Measurements from ENCODE around the gene KLHL33. TPM values are rescaled to one million over a fixed set of nuclear protein-coding genes. Genes with fewer than 3 reads are reported as not detected.

KLHL33 gene
- total RNA-seq, 4 donors from 2014 or later: 0.50 to 0.92 (median 0.77) TPM

DNA sequence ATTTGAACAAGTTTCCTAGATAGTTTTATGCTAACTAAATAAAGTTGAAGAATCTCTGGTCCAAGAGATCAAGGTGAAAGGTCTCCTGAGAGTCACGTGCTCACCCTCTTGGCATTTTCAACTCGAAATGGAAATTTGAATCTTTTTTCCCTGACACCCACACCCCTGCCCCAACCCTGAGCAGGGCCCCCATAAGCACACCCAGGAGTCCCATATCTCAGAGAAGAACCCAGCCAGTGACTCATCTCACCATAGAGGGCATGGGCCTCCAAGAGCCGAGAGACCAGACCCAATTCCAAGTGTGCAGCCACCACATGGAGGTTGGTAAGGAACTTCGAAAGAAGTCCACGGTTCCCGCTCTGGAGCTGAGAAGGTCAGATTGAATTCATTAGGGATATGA, 55.3 kb downstream of the KLHL33 start:
- Histone ChIP-seq H3K36me3 (peaks cover 86 to 100% (median 100%) of the 10 kb centered on the region in 4 donors), H3K27me3 (no peaks in the 10 kb centered on the region), H3K9me3 (no peaks in the 10 kb centered on the region), H3K27ac (replicated peaks in 1 of 4) (no peak overlapping the region), H3K4me1 (peaks cover 0 to 5% (median 0%) of the 10 kb centered on the region in 4 donors), H3K4me3 (no peak overlapping the region)
- TF ChIP-seq POLR2A (IDR thresholded peaks at IDR 0.05; ENCODE audit: low read depth) (no peak), CTCF (IDR thresholded peaks at IDR 0.05) (no peak), EP300 (IDR thresholded peaks at IDR 0.05) (no peak), POLR2AphosphoS5 (IDR thresholded peaks at IDR 0.05) (no peak)
- no peak for DNase-seq (ENCODE audit: extremely low spot score)
- 85% methylated on average over 6 of the region's 6 CpGs for WGBS
- intact Hi-C loops (cut with DNase I): no loop called here

DNA sequence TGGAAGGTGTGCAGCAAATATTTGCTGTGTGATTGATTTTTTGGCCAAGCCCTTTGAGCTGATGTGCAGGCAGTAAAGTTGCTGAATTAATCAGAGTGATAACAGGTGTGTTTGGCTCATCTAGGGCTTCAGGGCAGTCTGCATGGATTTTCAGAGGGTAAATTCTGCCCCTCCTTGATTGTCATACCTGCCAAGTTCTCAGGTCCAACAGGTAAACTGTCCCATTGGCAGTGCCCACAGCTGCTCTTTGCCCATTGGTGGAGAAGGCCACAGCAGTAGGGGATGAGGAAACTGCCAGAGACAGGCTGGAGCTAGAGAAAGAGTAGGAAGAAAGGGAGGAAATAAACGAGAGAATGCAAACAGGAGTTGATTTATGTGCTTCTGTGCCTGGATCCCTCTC, 56.2 kb downstream of the KLHL33 start:
- 68% methylated on average over 1 of the region's 1 CpG for WGBS
- no peaks in the 10 kb centered on the region for H3K27me3 ChIP-seq
- H3K36me3 ChIP-seq: peaks cover 87 to 100% (median 100%) of the 10 kb centered on the region in 4 donors
- peaks cover 0 to 5% (median 0%) of the 10 kb centered on the region in 4 donors for H3K4me1 ChIP-seq
- intact Hi-C loops (cut with DNase I): no loop called here
- H3K4me3 ChIP-seq: no peak overlapping the region
- no peak for DNase-seq (ENCODE audit: extremely low spot score)
- TF ChIP-seq POLR2A (IDR thresholded peaks at IDR 0.05; ENCODE audit: low read depth): no peak
- no peak for TF ChIP-seq CTCF (IDR thresholded peaks at IDR 0.05)
- TF ChIP-seq POLR2AphosphoS5 (IDR thresholded peaks at IDR 0.05): no peak
- no peak for TF ChIP-seq EP300 (IDR thresholded peaks at IDR 0.05)
- no peak overlapping the region for H3K27ac ChIP-seq (replicated peaks in 1 of 4)
- H3K9me3 ChIP-seq: no peaks in the 10 kb centered on the region

- DNase-seq (ENCODE audit: extremely low spot score): no peak
- intact Hi-C loops (cut with DNase I): no loop called here
- H3K27me3 ChIP-seq: no peaks in the 10 kb centered on the region
- WGBS: 94% methylated on average over 2 of the region's 2 CpGs
- H3K36me3 ChIP-seq: peaks cover 87 to 100% (median 100%) of the 10 kb centered on the region in 4 donors
- peaks cover 0 to 5% (median 0%) of the 10 kb centered on the region in 4 donors for H3K4me1 ChIP-seq
- H3K9me3 ChIP-seq: no peaks in the 10 kb centered on the region
- H3K4me3 ChIP-seq: no peak overlapping the region
- no peak overlapping the region for H3K27ac ChIP-seq (replicated peaks in 1 of 4)
- TF ChIP-seq POLR2AphosphoS5 (IDR thresholded peaks at IDR 0.05) (no peak), POLR2A (IDR thresholded peaks at IDR 0.05; ENCODE audit: low read depth) (no peak), CTCF (IDR thresholded peaks at IDR 0.05) (no peak), EP300 (IDR thresholded peaks at IDR 0.05) (no peak)
Measured at GRCh38 chr14:20377171-20377570, 58.8 kb downstream of the KLHL33 start.

DNA sequence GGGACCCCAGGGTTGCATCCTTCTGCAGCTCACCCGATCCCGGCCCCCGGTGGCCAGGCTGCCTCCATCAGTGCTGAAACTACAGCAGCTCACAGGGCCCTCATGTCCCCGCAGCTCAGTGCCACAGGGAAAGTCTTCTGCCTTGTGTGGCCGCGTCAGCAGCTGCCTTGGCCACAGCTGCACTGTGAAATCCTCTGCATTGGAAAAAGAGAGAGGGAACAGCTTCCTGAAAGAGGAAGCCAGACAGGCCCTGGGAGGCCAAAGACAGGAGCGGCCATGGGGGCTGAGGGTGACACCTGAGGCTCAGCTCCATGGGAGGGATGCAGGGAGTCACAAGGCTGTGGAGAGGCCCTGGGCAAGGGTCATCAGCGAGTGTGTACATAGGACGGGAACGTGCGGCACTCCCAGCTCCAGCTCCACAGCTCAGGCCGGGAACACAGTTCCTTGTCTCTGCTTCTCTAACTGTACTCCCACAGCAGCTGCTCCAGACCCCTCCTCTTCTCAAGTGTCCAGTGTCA, 59.8 kb downstream of the KLHL33 start:
- intact Hi-C loops (cut with DNase I): no loop called here
- Histone ChIP-seq H3K27me3 (no peaks in the 10 kb centered on the region), H3K27ac (replicated peaks in 1 of 4) (no peak overlapping the region), H3K9me3 (no peaks in the 10 kb centered on the region), H3K4me1 (peaks cover 0 to 5% (median 0%) of the 10 kb centered on the region in 4 donors), H3K4me3 (no peak overlapping the region), H3K36me3 (peaks cover 87 to 100% (median 100%) of the 10 kb centered on the region in 4 donors)
- 89% methylated on average over 12 of the region's 12 CpGs for WGBS
- no peak for TF ChIP-seq EP300 (IDR thresholded peaks at IDR 0.05)
- TF ChIP-seq POLR2AphosphoS5 (IDR thresholded peaks at IDR 0.05): no peak
- no peak for DNase-seq (ENCODE audit: extremely low spot score)

Small RNA genes lying within 50 kb of the gene (small RNA-seq; reads per million reads assigned to genes)
- gene RNA5SP382: 0 to 0.19 (median 0.17) reads per million in 3 donors

Other genes starting within 250 kb of the KLHL33 start
- gene OR11G2, start 245.3 kb downstream of the KLHL33 start, total RNA-seq: not detected
- not detected for gene OR11H6, start 212.5 kb downstream of the KLHL33 start, total RNA-seq
- gene OR11H7, start 207.2 kb downstream of the KLHL33 start, total RNA-seq: not detected
- not detected for gene OR11H4, start 196.9 kb downstream of the KLHL33 start, total RNA-seq
- 1 to 10 TPM; 5.5 to 8.6 (median 6.5) TPM for gene TTC5, start 130.2 kb downstream of the KLHL33 start, total RNA-seq
- gene CCNB1IP1, start 102.9 kb downstream of the KLHL33 start, total RNA-seq: 10 to 100 TPM; 31.8 to 60.6 (median 42.0) TPM
- 10 to 100 TPM in 2 of 4 donors, 1 to 10 TPM in 2; 5.8 to 17.4 (median 8.9) TPM for gene PARP2, start 92.5 kb downstream of the KLHL33 start, total RNA-seq
- gene TEP1, start 22.7 kb downstream of the KLHL33 start, total RNA-seq: 10 to 100 TPM; 17.2 to 28.8 (median 22.9) TPM
- 10 to 100 TPM; 23.5 to 36.8 (median 24.8) TPM for gene OSGEP, start 18.6 kb upstream of the KLHL33 start, total RNA-seq
- 100 to 1,000 TPM; 101 to 105 (median 104) TPM for gene APEX1, start 19.1 kb upstream of the KLHL33 start, total RNA-seq
- gene PIP4P1, start 25.3 kb upstream of the KLHL33 start, total RNA-seq: 10 to 100 TPM; 18.7 to 27.9 (median 24.5) TPM
- gene PNP, start 33.2 kb upstream of the KLHL33 start, total RNA-seq: 10 to 100 TPM in 3 of 4 donors, 1 to 10 TPM in 1; 4.2 to 85.2 (median 14.2) TPM
- not detected for gene RNASE10, start 69.4 kb upstream of the KLHL33 start, total RNA-seq
- not detected for gene RNASE9, start 124.9 kb upstream of the KLHL33 start, total RNA-seq
- not detected for gene RNASE11, start 151.8 kb upstream of the KLHL33 start, total RNA-seq
- not detected for gene RNASE12, start 155.2 kb upstream of the KLHL33 start, total RNA-seq
- gene OR6S1, start 205.5 kb upstream of the KLHL33 start, total RNA-seq: not detected
- 100 to 1,000 TPM in 1 of 4 donors, 10 to 100 TPM in 3; 61.9 to 107 (median 82.9) TPM for gene RNASE4, start 248.4 kb upstream of the KLHL33 start, total RNA-seq

Data from esophagus muscularis mucosa (tissue), 4 donors.